ENCODE measurements around the gene SLC12A3. TPM values are rescaled to one million over a fixed set of nuclear protein-coding genes. Genes with fewer than 3 reads are reported as not detected.

SLC12A3 gene
- total and polyA plus RNA-seq, 12 donors, result 0.03 to 0.06 TPM; not detected in 10

DNA sequence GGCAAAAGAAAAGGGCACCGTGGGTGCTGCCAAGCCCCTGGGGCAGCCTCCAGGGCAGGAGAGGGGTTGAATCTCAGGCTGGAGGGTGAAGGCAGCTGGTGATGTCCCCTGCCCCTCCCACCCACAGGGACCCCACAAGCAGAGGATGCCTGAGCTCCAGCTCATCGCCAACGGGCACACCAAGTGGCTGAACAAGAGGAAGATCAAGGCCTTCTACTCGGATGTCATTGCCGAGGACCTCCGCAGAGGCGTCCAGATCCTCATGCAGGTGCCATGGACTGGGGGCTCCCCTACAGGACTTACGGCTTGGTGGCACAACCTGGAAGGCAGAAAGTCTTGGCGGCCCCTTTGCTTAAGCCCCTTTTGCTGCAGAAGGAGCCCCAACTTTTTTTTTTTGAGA is 21.8 kb downstream of the SLC12A3 start:
- H3K36me3 ChIP-seq (replicated peaks in 1 of 2), result no peaks in the 10 kb centered on the region
- TF ChIP-seq, protein P1, sequence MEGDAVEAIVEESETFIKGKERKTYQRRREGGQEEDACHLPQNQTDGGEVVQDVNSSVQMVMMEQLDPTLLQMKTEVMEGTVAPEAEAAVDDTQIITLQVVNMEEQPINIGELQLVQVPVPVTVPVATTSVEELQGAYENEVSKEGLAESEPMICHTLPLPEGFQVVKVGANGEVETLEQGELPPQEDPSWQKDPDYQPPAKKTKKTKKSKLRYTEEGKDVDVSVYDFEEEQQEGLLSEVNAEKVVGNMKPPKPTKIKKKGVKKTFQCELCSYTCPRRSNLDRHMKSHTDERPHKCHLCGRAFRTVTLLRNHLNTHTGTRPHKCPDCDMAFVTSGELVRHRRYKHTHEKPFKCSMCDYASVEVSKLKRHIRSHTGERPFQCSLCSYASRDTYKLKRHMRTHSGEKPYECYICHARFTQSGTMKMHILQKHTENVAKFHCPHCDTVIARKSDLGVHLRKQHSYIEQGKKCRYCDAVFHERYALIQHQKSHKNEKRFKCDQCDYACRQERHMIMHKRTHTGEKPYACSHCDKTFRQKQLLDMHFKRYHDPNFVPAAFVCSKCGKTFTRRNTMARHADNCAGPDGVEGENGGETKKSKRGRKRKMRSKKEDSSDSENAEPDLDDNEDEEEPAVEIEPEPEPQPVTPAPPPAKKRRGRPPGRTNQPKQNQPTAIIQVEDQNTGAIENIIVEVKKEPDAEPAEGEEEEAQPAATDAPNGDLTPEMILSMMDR (IDR thresholded peaks at IDR 0.05), result no peak
- TF ChIP-seq POLR2A (IDR thresholded peaks at IDR 0.05), result no peak
- no peak for DNase-seq
- H3K27ac ChIP-seq, result no peak overlapping the region
- H3K27me3 ChIP-seq, result no peaks in the 10 kb centered on the region
- H3K4me1 ChIP-seq (replicated peaks in 1 of 2), result no peaks in the 10 kb centered on the region
- intact Hi-C loops (cut with DNase I), result no loop called here
- H3K9me3 ChIP-seq (replicated peaks in 1 of 3), result no peaks in the 10 kb centered on the region
- H3K4me3 ChIP-seq, result no peak overlapping the region
- 83 to 90% (median 87%) methylated on average over 3 to 9 of the region's 9 CpGs for WGBS, 4 donors

DNA sequence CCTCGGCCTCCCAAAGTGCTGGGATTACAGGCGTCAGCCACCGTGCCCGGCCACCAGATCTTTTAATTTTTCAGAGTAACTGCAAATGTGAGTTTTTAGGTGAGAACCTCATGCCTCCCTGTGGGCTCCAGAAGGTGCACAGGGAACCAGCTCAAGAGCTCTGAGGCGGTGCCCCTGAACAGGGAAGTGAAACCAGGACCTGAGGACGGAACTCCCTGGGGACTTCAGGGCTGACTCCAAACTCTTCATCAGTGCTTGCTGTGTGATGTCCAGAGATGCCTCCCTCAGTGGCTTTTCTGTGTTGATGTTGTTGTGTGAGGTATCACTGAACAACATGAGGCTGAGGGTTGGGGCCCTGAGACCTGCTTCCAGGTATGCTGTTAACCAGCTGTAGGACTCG is 23.8 kb downstream of the SLC12A3 start:
- no peak overlapping the region for H3K4me3 ChIP-seq
- no peaks in the 10 kb centered on the region for H3K9me3 ChIP-seq (replicated peaks in 1 of 3)
- no peaks in the 10 kb centered on the region for H3K4me1 ChIP-seq (replicated peaks in 1 of 2)
- intact Hi-C loops (cut with DNase I), result no loop called here
- DNase-seq, result no peak
- no peaks in the 10 kb centered on the region for H3K36me3 ChIP-seq (replicated peaks in 1 of 2)
- no peak overlapping the region for H3K27ac ChIP-seq
- WGBS, 4 donors, result 82 to 92% (median 86%) methylated on average over 3 to 7 of the region's 7 CpGs
- TF ChIP-seq, protein P1 (IDR thresholded peaks at IDR 0.05), result no peak
- TF ChIP-seq POLR2A (IDR thresholded peaks at IDR 0.05), result no peak
- H3K27me3 ChIP-seq, result no peaks in the 10 kb centered on the region

GRCh38 chr16:56889206-56889605 is 24.2 kb downstream of the SLC12A3 start:
- H3K27me3 ChIP-seq, result no peaks in the 10 kb centered on the region
- WGBS, 4 donors, result 96 to 100% (median 97%) methylated on average over 5 of the region's 5 CpGs

DNA sequence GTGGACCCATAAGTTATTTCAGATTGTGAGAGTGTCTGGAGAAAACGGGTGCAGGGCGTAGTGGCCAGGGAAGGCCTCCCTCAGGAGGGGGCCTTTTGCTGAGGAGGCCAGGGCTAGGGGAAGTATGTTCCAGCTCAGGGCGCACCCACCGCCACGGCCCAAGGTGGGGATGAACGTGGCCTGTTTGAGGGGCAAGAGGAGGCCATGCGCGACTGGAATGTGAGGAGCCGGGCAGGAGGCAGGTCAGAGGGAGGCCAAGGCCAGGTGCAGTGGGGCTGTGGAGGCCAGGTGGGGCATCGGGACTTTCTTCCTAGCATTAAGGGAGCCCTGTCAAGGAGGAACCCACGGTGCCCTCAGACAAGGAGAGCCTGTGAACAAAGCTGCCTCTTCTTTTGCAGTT is 26.7 kb downstream of the SLC12A3 start:
- WGBS, 4 donors, result 73 to 86% (median 77%) methylated on average over 10 to 11 of the region's 11 CpGs
- Histone ChIP-seq H3K36me3 (replicated peaks in 1 of 2) (no peaks in the 10 kb centered on the region), H3K4me1 (replicated peaks in 1 of 2) (no peaks in the 10 kb centered on the region)

More at GRCh38 chr16:56889206-56889605, 24.2 kb downstream of the SLC12A3 start:
- Histone ChIP-seq H3K36me3 (replicated peaks in 1 of 2) (no peaks in the 10 kb centered on the region), H3K4me1 (replicated peaks in 1 of 2) (no peaks in the 10 kb centered on the region), H3K27ac (no peak overlapping the region), H3K4me3 (no peak overlapping the region), H3K9me3 (replicated peaks in 1 of 3) (no peaks in the 10 kb centered on the region)
- DNase-seq, result no peak
- intact Hi-C loops (cut with DNase I), result no loop called here
- TF ChIP-seq, protein P1 (IDR thresholded peaks at IDR 0.05), result no peak
- TF ChIP-seq POLR2A (IDR thresholded peaks at IDR 0.05), result no peak

More for the DNA sequence above, 26.7 kb downstream of the SLC12A3 start:
- H3K27ac ChIP-seq, result no peak overlapping the region
- H3K27me3 ChIP-seq, result no peaks in the 10 kb centered on the region
- intact Hi-C loops (cut with DNase I), result no loop called here
- H3K9me3 ChIP-seq (replicated peaks in 1 of 3), result no peaks in the 10 kb centered on the region
- no peak overlapping the region for H3K4me3 ChIP-seq
- DNase-seq, result no peak
- TF ChIP-seq POLR2A (IDR thresholded peaks at IDR 0.05), result no peak
- TF ChIP-seq, protein P1 (IDR thresholded peaks at IDR 0.05), result no peak

Measured in adrenal gland (tissue), 12 donors.